ENCODE measurements around the gene HNMT.
"Not testable (repeated sequence)": the region's sequence is repeated elsewhere in the genome, so short reads cannot be mapped to it uniquely, and the experiment has no call there.

The HNMT gene

GRCh38 chr2:137991078-137991477 lies 26.8 kb downstream of the HNMT start:
- H3K79me2 ChIP-seq (ENCODE audit: insufficient read depth, low read depth), result no peaks in the 10 kb centered on the region
- no peaks in the 10 kb centered on the region for H3K4me1 ChIP-seq (ENCODE audit: low read depth, poor library complexity, severe bottlenecking)
- H2AFZ ChIP-seq (ENCODE audit: low read depth), result no peak overlapping the region
- no peaks in the 10 kb centered on the region for H3K36me3 ChIP-seq (ENCODE audit: insufficient read depth)
- no peak overlapping the region for H3K4me3 ChIP-seq (IDR thresholded peaks at IDR 0.05; ENCODE audit: insufficient read depth, low read depth, low read length)
- no peak overlapping the region for H3K4me2 ChIP-seq
- H4K20me1 ChIP-seq (ENCODE audit: insufficient read depth), result no peaks in the 10 kb centered on the region
- TF ChIP-seq CTCF (conservative IDR thresholded peaks at IDR 0.05; ENCODE audit: low read depth, low read length), result no peak
- no peaks in the 10 kb centered on the region for H3K27me3 ChIP-seq (ENCODE audit: insufficient read depth, low read depth)
- no peak overlapping the region for H3K27ac ChIP-seq
- no peak overlapping the region for H3K9ac ChIP-seq

- TF ChIP-seq CTCF (conservative IDR thresholded peaks at IDR 0.05; ENCODE audit: low read depth, low read length), result no peak
- H3K36me3 ChIP-seq (ENCODE audit: insufficient read depth), result no peaks in the 10 kb centered on the region
- H2AFZ ChIP-seq (ENCODE audit: low read depth), result no peak overlapping the region
- no peaks in the 10 kb centered on the region for H3K27me3 ChIP-seq (ENCODE audit: insufficient read depth, low read depth)
- no peaks in the 10 kb centered on the region for H3K79me2 ChIP-seq (ENCODE audit: insufficient read depth, low read depth)
- no peaks in the 10 kb centered on the region for H3K4me1 ChIP-seq (ENCODE audit: low read depth, poor library complexity, severe bottlenecking)
- H4K20me1 ChIP-seq (ENCODE audit: insufficient read depth), result no peaks in the 10 kb centered on the region
- no peak overlapping the region for H3K9ac ChIP-seq
- no peak overlapping the region for H3K27ac ChIP-seq
- H3K4me3 ChIP-seq (IDR thresholded peaks at IDR 0.05; ENCODE audit: insufficient read depth, low read depth, low read length), result no peak overlapping the region
- H3K4me2 ChIP-seq, result no peak overlapping the region
Observed at GRCh38 chr2:137992039-137992646, 27.9 kb downstream of the HNMT start.

DNA sequence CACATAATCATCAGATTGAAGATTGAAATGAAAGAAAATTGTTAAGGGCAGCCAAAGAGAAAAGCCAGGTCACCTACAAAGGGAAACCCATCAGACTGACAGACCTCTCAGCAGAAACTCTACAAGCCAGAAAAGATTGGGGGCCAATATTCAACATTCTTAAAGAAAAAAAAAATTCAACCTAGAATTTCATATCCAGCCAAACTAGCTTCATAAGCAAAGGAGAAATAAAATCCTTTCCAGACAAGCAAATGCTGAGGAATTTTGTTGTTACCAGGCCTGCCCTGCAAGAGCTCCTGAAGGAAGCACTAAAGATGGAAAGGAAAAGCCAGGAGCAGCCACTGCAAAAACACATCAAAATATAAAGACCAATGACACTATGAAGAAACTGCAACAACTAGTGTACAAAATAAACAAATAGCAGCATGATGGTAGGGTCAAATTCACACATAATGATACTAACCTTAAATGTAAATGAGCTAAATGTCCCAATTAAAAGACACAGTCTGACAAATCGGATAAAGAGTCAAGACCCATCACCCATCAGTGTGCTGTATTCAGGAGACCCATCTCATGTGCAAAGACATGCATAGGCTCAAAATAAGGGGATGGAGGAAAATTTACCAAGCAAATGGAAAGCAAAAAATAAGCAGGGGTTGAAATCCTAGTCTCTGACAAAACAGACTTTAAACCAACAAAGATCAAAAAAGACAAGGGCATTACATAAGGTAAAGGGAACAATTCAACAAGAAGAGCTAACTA lies 29.6 kb downstream of the HNMT start:
- H3K27ac ChIP-seq; H2AFZ ChIP-seq (ENCODE audit: low read depth); H3K27me3 ChIP-seq (ENCODE audit: insufficient read depth, low read depth); H3K4me1 ChIP-seq (ENCODE audit: low read depth, poor library complexity, severe bottlenecking); H3K36me3 ChIP-seq (ENCODE audit: insufficient read depth); H3K9ac ChIP-seq; H3K79me2 ChIP-seq (ENCODE audit: insufficient read depth, low read depth); H4K20me1 ChIP-seq (ENCODE audit: insufficient read depth); H3K4me3 ChIP-seq (IDR thresholded peaks at IDR 0.05; ENCODE audit: insufficient read depth, low read depth, low read length); H3K4me2 ChIP-seq: not testable (repeated sequence)

GRCh38 chr2:137995368-137995767 lies 31.1 kb downstream of the HNMT start:
- H3K9ac ChIP-seq; H3K4me2 ChIP-seq; H3K27ac ChIP-seq; H3K27me3 ChIP-seq (ENCODE audit: insufficient read depth, low read depth); H3K79me2 ChIP-seq (ENCODE audit: insufficient read depth, low read depth); H3K36me3 ChIP-seq (ENCODE audit: insufficient read depth); H4K20me1 ChIP-seq (ENCODE audit: insufficient read depth); H2AFZ ChIP-seq (ENCODE audit: low read depth); H3K4me3 ChIP-seq (IDR thresholded peaks at IDR 0.05; ENCODE audit: insufficient read depth, low read depth, low read length); H3K4me1 ChIP-seq (ENCODE audit: low read depth, poor library complexity, severe bottlenecking): not testable (repeated sequence)

- not testable (repeated sequence) for H3K36me3 ChIP-seq (ENCODE audit: insufficient read depth); H3K27me3 ChIP-seq (ENCODE audit: insufficient read depth, low read depth); H2AFZ ChIP-seq (ENCODE audit: low read depth); H3K79me2 ChIP-seq (ENCODE audit: insufficient read depth, low read depth); H3K9ac ChIP-seq; H3K4me1 ChIP-seq (ENCODE audit: low read depth, poor library complexity, severe bottlenecking); H4K20me1 ChIP-seq (ENCODE audit: insufficient read depth); H3K4me3 ChIP-seq (IDR thresholded peaks at IDR 0.05; ENCODE audit: insufficient read depth, low read depth, low read length); H3K27ac ChIP-seq; H3K4me2 ChIP-seq
Observed at GRCh38 chr2:137996158-137996557, 31.9 kb downstream of the HNMT start.

- Histone ChIP-seq H3K4me1 (ENCODE audit: low read depth, poor library complexity, severe bottlenecking) (no peaks in the 10 kb centered on the region), H3K36me3 (ENCODE audit: insufficient read depth) (no peaks in the 10 kb centered on the region), H3K4me3 (IDR thresholded peaks at IDR 0.05; ENCODE audit: insufficient read depth, low read depth, low read length) (no peak overlapping the region), H3K27ac (no peak overlapping the region), H3K9ac (no peak overlapping the region), H3K27me3 (ENCODE audit: insufficient read depth, low read depth) (no peaks in the 10 kb centered on the region), H3K79me2 (ENCODE audit: insufficient read depth, low read depth) (no peaks in the 10 kb centered on the region), H4K20me1 (ENCODE audit: insufficient read depth) (no peaks in the 10 kb centered on the region), H2AFZ (ENCODE audit: low read depth) (no peak overlapping the region), H3K4me2 (no peak overlapping the region)
- no peak for TF ChIP-seq CTCF (conservative IDR thresholded peaks at IDR 0.05; ENCODE audit: low read depth, low read length)
Observed at GRCh38 chr2:137997733-137998132, 33.5 kb downstream of the HNMT start.

Measured in KMS-11 (cell line).